Activated gamma-delta T cell treated with anti-CD3 and anti-CD28 coated beads, Interleukin-2, amount 50 U/mL, for 16 hours (primary cell): ENCODE data around the gene GATD1.
A peak's percentile ranks its signal among the peaks of the same experiment; 100 is the strongest.

ENCODE experiments used
- DNase-seq: peaks from one replicate; pipeline ENCODE4 v3.0.0-alpha.2; 2020; ENCODE audit warnings: low read depth

The GATD1 gene

GRCh38 chr11:795634-796564 is 18.6 kb upstream of the GATD1 start:
- peak; percentile 70 for DNase-seq

DNA sequence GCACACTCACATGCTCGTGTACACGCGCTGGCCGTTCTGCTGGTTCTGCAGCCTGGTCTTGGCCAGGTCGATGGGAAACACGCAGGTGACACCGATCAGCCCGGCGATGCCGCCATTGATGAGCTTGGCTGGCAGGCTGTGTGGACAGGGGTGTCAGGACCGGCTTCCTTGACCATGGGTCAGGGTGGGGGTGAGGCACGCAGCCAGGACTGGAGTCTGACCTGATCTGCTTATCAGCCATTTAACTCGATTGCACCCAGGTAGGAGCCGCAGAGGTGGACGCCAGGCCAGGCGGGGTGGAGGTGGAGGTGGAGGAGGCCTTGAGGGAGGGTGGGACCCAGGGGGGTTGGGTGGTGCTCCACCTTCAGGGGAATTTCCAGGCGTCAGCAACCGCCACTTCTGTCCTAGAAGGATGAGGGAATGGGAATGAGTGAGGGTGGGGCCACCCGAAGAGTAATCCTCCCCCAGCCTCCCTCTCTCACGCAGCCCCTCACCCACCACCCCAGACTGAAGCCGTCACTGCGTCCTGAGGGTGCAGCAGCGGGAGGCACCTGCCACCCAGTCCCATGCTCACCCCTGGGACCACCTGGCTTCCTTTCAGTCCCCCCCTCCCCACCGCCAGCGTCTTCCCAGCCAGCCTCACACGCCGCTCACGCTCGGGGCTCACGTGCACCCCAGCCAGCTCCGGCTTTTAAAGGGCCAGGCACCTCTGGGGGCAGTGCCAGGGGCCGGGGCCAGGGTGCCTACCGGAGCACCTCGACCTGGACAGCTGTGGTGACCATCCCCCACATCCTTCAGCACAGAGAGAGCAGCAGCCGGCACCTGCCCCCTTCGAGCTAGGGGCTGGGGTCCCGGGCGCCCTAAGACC is 17.7 kb upstream of the GATD1 start:
- DNase-seq, result no peak

DNA sequence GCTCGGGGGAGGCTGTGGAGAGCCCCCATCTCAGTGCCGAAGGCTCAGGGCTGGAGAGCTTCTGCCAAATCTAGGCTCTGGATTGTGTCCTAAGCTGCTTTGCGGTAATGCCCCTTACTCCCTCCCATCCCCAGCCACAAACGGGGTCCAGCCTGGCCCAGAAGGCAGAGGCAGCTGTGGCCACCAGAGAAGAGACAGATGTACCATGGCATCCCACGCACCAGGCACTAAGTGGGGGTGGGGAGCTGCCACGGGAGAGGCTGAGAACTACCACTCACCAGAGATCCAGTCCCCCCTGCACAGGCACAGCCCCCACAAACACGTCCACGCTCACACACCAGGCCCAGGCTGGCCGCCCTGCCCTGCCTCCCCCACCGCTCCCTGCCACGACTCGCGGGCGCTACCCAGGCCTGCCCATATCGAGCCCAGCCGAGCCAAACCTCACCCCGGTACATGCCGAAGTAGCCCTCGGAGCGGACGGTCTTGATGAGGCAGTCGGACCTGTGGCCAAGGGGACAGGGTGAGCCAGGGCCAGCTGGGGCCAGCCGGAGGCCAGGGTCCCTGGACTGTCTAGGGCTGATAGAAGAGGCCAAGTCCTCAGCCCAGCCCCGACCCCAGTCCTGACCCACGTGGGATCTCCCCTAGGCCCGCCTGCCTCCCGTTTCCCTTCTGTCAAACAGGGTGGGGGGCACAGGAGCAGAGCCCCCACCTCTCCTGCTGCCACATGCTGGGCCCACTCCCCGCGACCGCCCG is 16.9 kb upstream of the GATD1 start:
- no peak for DNase-seq

DNA sequence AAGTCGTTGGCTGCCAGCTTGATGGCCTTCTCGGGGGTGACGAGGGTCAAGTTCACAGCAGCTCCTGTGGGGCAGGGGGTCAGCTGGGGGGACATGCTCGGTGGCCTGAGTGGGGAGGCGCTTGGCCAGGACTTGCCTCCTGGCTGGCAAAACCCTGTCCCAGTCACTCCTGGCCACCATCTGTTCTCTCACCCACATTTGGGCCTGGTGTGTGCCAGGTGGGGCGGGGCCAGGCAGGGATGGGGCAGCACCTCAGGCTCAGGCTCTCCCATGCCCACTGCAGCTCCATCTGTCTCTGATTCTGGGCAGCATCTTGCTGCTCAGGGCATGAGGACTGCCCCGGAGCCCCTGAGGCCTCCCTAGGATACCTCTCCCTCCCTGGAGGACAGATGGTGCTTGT is 16.3 kb upstream of the GATD1 start:
- DNase-seq, result no peak

DNA sequence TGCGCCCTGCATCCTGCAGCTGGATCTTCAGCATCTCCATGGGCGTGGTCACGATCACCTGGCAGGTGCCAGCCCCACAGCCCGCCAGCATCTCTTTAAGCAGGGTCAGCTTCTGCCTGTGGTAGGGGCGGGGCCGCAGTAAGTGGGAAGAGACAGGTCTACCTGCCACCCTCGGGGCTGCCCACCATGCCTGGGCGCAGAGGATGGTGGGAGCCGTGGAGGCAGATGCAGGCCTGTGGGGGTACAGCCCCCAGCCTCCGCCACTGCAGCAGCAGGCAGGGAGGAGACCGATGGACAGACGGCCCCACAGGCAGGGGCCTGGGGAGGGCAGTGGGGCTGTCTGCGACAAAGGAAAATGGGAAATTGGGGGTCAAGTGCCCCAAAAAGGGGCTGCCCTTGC is 15.6 kb upstream of the GATD1 start:
- DNase-seq, result no peak

DNA sequence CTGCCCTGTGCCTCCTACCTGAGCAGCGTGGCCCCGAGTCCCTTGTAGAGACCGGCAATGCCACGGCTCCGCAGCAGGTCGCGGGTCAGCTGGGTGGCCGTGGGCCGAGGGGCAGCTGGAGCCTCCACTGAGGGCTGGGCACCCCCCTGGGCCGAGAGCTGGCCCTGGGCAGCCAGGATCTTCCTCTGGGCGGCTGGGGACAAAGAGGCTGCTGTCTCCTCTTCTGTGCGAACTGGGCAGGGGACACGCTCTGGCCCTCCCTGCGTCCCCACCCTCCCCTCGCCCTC is 15.2 kb upstream of the GATD1 start:
- no peak for DNase-seq

GRCh38 chr11:791658-792534 is 14.6 kb upstream of the GATD1 start:
- DNase-seq, result no peak

DNA sequence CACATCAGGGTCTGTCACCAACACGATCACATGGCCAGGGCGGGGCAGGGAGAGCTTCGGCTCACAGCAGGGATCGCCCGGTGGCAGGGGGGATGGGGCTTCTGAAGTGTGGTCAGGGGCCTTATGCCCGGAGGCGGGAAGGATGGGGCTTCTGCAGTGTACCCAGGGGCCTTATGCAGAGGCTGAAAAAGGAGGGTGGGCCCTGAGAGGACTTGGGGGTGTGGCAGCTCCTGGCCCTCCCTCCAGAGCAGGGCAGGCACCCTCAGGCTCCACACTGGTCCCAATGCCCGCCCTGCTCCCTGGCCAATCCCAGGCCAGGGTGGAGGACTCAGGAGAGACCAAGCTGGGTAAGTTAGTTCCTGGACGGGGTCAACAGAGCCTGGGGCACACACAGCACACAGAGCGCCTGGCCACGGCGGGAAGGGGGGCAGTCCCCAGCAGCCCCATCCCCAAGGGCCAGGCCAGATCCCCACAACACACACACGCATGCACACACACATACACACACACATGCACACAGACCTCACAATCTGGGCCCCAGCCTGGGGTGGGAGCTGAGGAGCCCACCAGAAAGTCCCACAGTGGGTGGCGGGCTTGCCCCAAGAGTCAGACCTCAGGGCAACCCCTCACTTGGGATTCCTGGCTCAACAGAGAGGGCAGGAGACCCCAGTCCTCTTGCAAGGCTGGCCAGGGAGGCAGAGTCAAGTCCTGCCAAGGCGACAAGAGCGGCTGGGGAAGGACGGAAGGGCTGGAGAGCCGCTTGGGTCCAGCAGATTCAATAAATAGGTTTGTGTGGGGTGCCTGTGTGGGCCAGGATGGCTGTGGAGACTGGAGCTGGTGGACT is 13.7 kb upstream of the GATD1 start:
- no peak for DNase-seq

GRCh38 chr11:789943-790342 is 12.7 kb upstream of the GATD1 start, which contains the start of gene CEND1:
TSS of gene CEND1 (minus strand) at chr11:790090. CDS start at chr11:788576, 1,514 bp downstream.
- no peak for DNase-seq

DNA sequence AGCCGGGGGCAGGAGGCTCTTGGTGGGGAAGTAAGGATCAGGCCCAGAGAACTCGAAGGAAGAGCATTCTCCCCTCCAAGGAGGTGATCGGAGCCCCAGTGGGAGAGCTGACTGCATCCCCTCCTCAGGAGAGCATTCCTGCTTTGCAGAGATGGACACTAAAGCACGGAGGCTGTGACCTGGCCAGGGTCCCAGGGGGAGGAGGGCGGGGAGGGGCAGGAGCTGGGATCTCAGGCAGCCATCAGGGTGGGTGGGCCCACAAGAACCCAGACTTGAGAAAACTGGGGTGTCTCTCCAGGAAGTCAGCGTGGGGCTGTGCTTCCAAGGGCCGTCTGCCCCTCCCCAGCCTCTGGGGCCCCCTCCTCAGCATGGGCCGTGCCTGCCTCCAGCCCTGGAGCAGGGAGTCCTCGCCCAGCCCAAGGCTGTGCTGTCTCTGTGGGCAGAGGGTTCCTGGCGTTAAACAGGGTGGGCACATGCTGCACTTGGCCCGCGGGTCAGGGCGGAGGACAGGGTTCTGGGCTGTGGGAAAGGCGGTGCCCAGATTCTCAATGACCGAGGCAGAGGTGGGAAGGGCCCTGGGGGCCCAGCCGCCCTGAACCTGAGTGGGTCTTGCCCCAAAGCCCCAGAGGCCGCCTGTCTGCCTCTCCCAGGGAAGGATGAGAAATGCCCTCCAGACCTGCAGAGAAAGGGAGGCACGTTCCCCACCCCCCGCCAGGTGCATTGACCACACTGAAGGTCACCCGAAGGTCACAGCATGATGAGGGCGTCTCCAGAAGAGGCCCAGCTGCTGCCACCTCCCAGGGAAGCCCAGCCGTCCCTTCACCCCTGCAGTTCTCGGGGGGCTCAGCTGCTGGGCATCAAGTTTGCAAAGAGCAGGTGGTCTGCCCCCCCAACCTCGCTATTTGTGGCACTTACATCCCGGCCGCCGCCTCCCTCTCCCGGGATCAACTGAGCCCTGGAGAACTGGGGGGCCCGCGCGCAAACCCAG is 12.0 kb upstream of the GATD1 start:
- no peak for DNase-seq

DNA sequence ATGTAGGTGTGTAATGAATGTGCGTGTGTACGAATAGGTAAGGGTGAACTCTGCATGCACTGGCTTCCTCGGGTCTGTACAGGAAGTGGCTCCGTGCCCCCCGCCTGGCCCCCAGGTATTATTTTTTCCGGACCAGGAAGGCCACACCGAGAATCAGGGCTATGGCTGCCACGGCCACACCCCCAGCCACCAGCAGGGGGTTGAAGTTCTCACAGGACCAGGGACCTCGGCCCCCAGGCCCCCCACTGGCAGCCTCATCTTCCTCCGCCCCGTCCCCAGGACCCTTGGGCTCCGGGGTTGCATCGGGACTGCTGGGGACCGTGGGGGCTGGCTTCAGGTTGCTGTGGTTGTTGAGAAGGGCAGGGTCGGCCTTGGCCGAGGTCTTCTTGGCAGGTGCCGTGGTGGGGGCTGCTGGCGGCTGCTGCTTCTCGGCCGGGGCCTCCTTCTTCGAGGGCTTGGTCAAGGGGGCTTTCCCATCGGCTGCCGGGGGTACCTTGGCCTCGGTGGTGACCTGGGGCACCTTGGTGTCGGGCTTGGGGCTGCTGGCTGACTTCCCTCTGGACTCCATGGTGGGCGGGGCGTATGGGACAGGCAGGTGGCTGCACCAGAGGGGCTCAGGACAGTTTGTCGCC is 10.8 kb upstream of the GATD1 start:
- DNase-seq, result no peak

GRCh38 chr11:787084-787675 is 9.9 kb upstream of the GATD1 start:
- no peak for DNase-seq

- no peak for DNase-seq
Observed at GRCh38 chr11:786235-787083, 9.2 kb upstream of the GATD1 start.

DNA sequence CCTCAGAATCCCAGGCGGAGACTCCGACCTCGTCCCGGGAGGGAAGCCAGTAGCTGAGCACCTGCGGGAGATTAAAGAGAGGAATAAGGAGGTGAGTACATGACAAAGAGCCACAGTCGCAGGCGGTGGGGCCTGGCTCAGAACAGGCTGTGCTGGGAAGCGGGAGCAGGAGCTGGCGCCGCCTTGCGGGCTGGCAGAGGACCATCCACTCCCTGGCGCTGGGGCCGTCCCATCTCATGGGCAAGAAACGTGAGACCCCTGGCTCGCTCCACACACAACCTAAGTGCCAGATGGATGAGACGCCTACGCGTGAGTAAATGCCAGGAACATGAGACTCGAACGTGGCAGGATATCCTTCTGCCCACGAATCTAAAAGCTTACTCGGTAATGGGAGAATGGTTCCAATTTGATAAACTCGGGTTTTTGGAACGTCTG is 6.3 kb upstream of the GATD1 start:
- no peak for DNase-seq

- DNase-seq, result no peak
Observed at GRCh38 chr11:782264-783174, 5.2 kb upstream of the GATD1 start.

- no peak for DNase-seq
Observed at GRCh38 chr11:779955-780532, 2.8 kb upstream of the GATD1 start.
